ENCODE results near the gene EVI2B.
"Not testable (repeated sequence)": the region's sequence is repeated elsewhere in the genome, so short reads cannot be mapped to it uniquely, and the experiment has no call there.

The EVI2B gene

GRCh38 chr17:31294820-31295488, 18.9 kb downstream of the EVI2B start:
- TF ChIP-seq ZFX (IDR thresholded peaks at IDR 0.05; ENCODE audit: borderline replicate concordance) (no peak), CTCF (IDR thresholded peaks at IDR 0.05) (no peak)
- H3K27ac ChIP-seq: no peak overlapping the region

DNA sequence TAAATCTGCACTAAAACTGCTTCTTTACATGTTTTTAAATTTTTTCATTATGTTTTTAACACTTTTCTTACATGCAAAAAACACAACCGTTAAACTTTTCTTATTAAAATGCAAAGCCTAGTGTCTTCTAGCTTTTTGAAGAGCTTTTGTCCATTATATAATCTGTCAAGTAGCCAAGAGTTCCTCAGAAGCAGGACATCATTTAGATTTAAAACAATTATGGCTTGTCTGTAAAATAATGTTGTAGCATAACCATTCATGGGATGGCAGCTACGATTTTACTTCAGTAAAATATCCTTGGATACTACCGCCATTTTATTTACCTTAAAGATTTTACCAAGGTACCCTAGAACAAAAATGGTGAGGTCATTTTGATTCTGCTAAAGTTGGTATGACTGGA, 19.6 kb downstream of the EVI2B start:
- TF ChIP-seq CTCF (IDR thresholded peaks at IDR 0.05): no peak
- no peak for TF ChIP-seq ZFX (IDR thresholded peaks at IDR 0.05; ENCODE audit: borderline replicate concordance)
- no peak overlapping the region for H3K27ac ChIP-seq

GRCh38 chr17:31293581-31293980, 20.3 kb downstream of the EVI2B start:
- TF ChIP-seq CTCF (IDR thresholded peaks at IDR 0.05) (no peak), ZFX (IDR thresholded peaks at IDR 0.05; ENCODE audit: borderline replicate concordance) (no peak)

DNA sequence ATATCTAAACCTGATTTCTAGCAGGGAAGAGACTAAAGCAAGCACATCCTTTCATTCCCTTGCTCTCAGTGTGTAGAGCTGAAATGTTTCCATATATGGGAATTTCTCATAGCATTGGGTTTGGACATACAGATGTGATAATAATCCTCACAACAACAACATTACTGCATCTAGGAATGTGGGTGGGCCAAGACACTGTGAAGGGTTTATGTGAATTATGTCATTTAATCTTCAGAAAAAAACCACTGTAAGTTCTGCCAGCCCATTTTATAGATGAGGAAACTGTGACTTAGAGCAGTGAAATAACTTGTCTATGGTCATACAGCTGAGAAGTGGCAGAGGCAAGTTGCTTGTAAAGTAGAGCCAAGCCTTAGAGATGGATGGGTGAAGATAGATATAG, 22.0 kb downstream of the EVI2B start:
- TF ChIP-seq CTCF (IDR thresholded peaks at IDR 0.05) (no peak), ZFX (IDR thresholded peaks at IDR 0.05; ENCODE audit: borderline replicate concordance) (no peak)
- no peak overlapping the region for H3K27ac ChIP-seq

More at GRCh38 chr17:31293581-31293980, 20.3 kb downstream of the EVI2B start:
- no peak overlapping the region for H3K27ac ChIP-seq

- TF ChIP-seq CTCF (IDR thresholded peaks at IDR 0.05) (no peak), ZFX (IDR thresholded peaks at IDR 0.05; ENCODE audit: borderline replicate concordance) (no peak)
- no peak overlapping the region for H3K27ac ChIP-seq
Measured at GRCh38 chr17:31289790-31290189, 24.1 kb downstream of the EVI2B start.

GRCh38 chr17:31287932-31288331, 25.9 kb downstream of the EVI2B start:
- H3K27ac ChIP-seq: not testable (repeated sequence)

DNA sequence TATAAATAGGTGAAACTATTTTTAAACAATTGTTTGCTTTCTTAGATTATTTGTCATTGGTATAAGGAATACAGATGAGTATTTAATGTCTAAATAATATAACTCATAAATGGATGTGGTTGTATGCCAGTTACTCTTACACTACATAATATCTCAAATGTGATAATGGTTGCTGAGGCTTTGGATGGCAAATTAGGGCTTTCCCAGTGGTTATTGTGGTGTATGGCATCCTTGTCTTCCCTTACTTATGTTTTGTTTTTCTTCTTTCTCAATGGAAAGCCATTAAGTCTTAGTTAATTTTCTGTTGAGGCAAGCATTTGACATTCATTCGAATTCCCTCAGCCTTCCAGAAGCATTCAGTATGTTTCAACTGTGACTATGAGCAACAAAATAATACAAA, 27.3 kb downstream of the EVI2B start:
- TF ChIP-seq CTCF (IDR thresholded peaks at IDR 0.05): no peak
- no peak for TF ChIP-seq ZFX (IDR thresholded peaks at IDR 0.05; ENCODE audit: borderline replicate concordance)
- no peak overlapping the region for H3K27ac ChIP-seq

- H3K27ac ChIP-seq: no peak overlapping the region
- no peak for TF ChIP-seq CTCF (IDR thresholded peaks at IDR 0.05)
- TF ChIP-seq ZFX (IDR thresholded peaks at IDR 0.05; ENCODE audit: borderline replicate concordance): no peak
Measured at GRCh38 chr17:31283841-31284240, 30.0 kb downstream of the EVI2B start.

All from 22Rv1 (cell line).